ENCODE results near the gene CCL18.
A peak's percentile ranks its signal among the peaks of the same experiment; 100 is the strongest.
"Not testable (repeated sequence)": the region's sequence is repeated elsewhere in the genome, so short reads cannot be mapped to it uniquely, and the experiment has no call there.

Gene CCL18

DNA sequence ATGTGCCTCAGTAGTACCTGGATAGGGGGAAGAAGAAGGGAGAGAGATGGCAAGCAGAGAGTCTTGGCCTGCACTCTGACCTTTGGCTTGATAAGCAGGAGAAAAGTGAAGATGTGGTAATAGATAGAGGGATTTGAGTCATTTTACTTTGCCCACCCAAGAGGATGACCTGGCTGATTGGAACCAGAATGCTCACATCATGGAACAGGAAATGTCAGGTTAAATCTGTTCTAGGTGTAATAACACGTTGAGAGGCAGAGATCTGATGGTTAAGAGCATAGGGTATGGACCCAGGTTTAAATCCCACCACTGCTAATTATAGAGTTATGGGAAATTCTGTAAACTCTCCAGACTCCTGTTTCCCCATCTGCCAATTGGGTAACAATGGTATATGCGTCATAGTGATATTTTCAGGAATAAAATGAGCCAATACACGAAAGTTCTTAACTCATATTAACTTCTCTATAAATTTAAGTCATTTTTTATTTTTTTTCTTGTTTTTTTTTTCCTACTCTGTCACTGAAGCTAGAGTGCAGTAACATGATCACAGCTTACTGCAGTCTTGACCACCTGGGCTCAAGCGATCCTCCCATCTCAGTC is 8.1 kb upstream of the CCL18 start:
- in situ Hi-C loops (cut with MboI; ENCODE audit: low sequenced_read_pairs) = no loop called here
- no peaks in the 10 kb centered on the region; the same call in 1 of the 2 replicates for H3K9me3 ChIP-seq
- no peaks in the 10 kb centered on the region for H3K27me3 ChIP-seq (ENCODE audit: low read depth)
- no peaks in the 10 kb centered on the region for H3K36me3 ChIP-seq (replicated peaks)
- H3K4me1 ChIP-seq = no peaks in the 10 kb centered on the region
- no peak overlapping the region for H3K4me3 ChIP-seq
- no peak for DNase-seq (ENCODE audit: low spot score in 2 of 2)

DNA sequence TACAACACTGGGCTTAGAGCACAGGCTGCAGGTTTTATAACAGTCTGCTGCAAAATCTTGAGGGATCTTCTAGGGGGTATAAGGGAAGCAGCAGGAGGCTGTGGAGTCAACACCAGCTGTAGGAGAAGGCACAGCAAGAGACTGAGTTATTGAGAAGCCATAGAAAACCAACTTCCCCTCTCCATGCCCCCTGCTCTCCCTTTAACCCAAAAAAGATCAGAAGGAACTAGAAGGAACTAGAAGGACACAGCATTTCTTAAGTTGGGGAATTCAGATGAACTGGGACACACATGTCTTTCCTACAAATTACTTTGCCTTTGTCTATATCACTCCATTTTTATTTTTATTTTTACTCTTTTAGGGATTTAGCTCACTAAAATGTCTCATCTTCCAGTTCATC is 6.2 kb upstream of the CCL18 start:
- Histone ChIP-seq H3K9me3 (no peaks in the 10 kb centered on the region; the same call in 1 of the 2 replicates), H3K36me3 (replicated peaks) (no peaks in the 10 kb centered on the region), H3K4me1 (no peaks in the 10 kb centered on the region), H3K27me3 (ENCODE audit: low read depth) (no peaks in the 10 kb centered on the region), H3K4me3 (no peak overlapping the region)
- in situ Hi-C loops (cut with MboI; ENCODE audit: low sequenced_read_pairs) = no loop called here
- no peak for DNase-seq (ENCODE audit: low spot score in 2 of 2)

DNA sequence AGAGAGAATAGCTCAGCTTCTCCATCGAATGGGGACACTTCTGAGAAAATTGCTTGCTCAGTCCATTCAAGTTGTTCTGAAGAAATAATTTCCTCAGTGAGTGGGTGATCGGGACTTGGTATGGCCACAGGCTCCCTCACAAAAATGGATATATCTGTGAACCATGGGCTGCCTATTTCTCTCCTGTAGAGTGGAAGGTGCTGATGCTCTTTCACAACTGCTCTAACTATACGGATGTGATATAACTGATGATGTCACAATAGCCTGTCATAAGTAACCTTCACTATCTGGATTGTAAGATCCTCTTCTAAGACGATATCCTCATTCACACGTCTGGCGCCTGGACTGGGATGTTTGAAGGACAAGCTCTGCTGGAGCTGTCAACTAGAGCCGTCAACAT is 4.7 kb upstream of the CCL18 start:
- in situ Hi-C loops (cut with MboI; ENCODE audit: low sequenced_read_pairs) = no loop called here
- no peak for DNase-seq (ENCODE audit: low spot score in 2 of 2)
- Histone ChIP-seq H3K36me3 (replicated peaks) (no peaks in the 10 kb centered on the region), H3K4me3 (no peak overlapping the region), H3K27me3 (ENCODE audit: low read depth) (no peaks in the 10 kb centered on the region), H3K4me1 (no peaks in the 10 kb centered on the region), H3K9me3 (no peaks in the 10 kb centered on the region)

DNA sequence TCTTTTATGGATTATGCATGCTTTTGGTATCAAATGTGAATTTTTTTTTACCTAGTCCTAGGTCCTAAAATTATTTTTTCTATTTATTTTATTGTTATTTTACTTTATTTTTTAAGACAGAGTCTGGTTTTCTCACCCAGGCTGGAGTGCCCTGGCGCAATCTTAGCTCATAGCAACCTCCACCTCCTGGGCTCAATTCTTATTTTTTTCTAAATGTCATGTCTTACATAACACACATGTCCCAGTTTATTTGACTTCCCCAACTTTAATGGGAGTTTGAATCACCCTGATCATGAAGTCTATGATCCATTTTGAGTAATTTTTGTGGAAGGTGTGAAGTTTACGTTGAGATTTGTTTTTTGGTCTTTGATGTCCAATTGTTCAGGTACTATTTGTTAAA is 3.3 kb upstream of the CCL18 start:
- in situ Hi-C loops (cut with MboI; ENCODE audit: low sequenced_read_pairs) = no loop called here
- DNase-seq (ENCODE audit: low spot score in 2 of 2) = no peak
- Histone ChIP-seq H3K36me3 (replicated peaks) (no peaks in the 10 kb centered on the region), H3K27me3 (ENCODE audit: low read depth) (no peaks in the 10 kb centered on the region), H3K4me3 (no peak overlapping the region), H3K4me1 (no peaks in the 10 kb centered on the region), H3K9me3 (no peaks in the 10 kb centered on the region)

DNA sequence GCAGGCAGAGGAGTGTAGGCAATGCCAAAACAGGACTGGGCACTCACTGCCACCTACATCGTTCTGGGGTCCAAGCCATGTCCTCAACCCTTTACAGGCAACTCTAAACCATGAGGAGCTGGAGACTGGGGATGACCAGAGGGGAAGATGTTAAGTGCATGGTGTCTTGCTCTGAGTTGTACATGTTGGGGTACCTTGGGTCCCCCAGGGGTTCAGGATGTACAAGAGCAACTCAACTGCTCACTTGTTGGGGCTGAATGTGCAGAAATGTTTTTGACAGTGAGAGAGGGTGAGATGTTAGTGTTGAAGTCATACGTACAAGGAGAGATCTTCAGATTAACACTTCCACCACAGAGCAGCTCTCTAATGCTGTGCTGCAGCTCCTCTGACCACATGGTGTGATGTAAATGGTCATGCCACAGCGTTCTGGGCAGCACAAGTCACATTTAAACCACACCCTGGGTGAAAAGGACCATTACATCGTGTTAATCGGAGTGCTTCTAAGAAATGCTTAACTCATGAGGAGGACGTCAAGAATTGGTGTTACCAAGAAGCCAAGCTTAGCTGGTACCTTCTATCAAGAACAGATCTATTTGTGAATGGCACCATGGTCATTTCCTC is 2.4 kb downstream of the CCL18 start:
- Histone ChIP-seq H3K27me3 (ENCODE audit: low read depth) (no peaks in the 10 kb centered on the region), H3K36me3 (replicated peaks) (no peaks in the 10 kb centered on the region), H3K9me3 (no peaks in the 10 kb centered on the region), H3K4me1 (no peaks in the 10 kb centered on the region), H3K4me3 (no peak overlapping the region)
- no peak for DNase-seq (ENCODE audit: low spot score in 2 of 2)
- in situ Hi-C loops (cut with MboI; ENCODE audit: low sequenced_read_pairs) = no loop called here

DNA sequence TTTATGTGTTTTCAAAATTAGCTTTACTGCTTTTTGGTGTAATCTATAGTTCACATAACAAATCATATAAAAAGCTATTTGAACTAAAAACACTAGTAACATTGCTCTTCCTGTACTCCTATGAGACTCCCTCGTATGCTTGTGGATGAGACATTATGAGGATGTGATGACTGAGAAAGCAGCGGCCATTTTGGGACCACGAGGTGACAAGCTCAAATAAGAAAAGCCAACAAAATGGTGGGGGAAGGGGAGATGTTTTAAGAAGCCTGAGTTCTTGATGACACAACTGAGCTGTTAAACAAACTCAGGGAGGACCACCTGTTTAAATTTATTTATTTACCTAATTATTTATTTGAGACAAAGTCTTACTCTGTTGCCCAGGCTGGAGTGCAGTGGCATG is 4.5 kb downstream of the CCL18 start:
- in situ Hi-C loops (cut with MboI; ENCODE audit: low sequenced_read_pairs) = no loop called here
- H3K9me3 ChIP-seq = no peaks in the 10 kb centered on the region
- no peak for DNase-seq (ENCODE audit: low spot score in 2 of 2)
- H3K4me3 ChIP-seq = no peak overlapping the region
- no peaks in the 10 kb centered on the region for H3K36me3 ChIP-seq (replicated peaks)
- no peaks in the 10 kb centered on the region for H3K4me1 ChIP-seq
- H3K27me3 ChIP-seq (ENCODE audit: low read depth) = no peaks in the 10 kb centered on the region

DNA sequence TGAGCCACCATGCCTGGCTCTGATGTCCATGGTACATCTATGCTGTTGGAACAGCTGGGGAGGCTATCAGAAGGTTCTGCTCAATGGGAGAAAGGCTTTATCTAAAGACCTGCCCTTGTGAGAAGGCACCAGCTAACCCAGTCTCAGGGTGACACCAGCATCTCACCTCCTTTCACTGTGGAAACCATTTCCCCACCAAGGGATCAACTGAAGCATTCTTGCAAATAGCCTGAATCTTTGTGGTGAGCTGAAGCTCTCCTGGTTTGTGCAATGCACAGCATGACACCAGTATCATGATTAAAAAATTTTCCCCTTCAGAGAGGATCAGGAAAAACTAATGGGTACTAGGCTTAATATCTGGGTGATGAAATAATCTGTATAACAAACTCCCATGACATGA is 5.1 kb downstream of the CCL18 start:
- no peaks in the 10 kb centered on the region for H3K36me3 ChIP-seq (replicated peaks)
- in situ Hi-C loops (cut with MboI; ENCODE audit: low sequenced_read_pairs) = no loop called here
- no peak for DNase-seq (ENCODE audit: low spot score in 2 of 2)
- H3K9me3 ChIP-seq = no peaks in the 10 kb centered on the region
- H3K4me3 ChIP-seq = no peak overlapping the region
- H3K27me3 ChIP-seq (ENCODE audit: low read depth) = no peaks in the 10 kb centered on the region; the same call in none of the 2 replicates
- no peaks in the 10 kb centered on the region for H3K4me1 ChIP-seq

DNA sequence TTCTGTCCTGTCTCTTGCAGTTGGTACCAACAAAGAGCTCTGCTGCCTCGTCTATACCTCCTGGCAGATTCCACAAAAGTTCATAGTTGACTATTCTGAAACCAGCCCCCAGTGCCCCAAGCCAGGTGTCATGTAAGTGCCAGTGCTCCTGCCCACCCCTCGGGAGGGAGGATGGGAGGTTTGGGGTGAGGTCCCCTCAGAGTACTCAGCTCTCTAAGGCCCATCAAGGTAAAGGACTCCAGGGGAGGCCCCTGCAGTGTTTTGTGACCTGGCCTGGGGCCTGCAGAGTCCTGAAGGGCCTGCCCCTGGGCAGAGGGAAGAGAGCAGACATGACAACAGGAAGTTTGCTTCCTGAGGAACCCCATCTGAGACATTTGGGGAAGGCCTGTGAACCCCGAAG is 6.4 kb downstream of the CCL18 start:
- Histone ChIP-seq H3K9me3 (no peaks in the 10 kb centered on the region), H3K4me1 (no peaks in the 10 kb centered on the region), H3K27me3 (ENCODE audit: low read depth) (no peaks in the 10 kb centered on the region; the same call in none of the 2 replicates), H3K4me3 (no peak overlapping the region), H3K36me3 (replicated peaks) (no peaks in the 10 kb centered on the region)
- in situ Hi-C loops (cut with MboI; ENCODE audit: low sequenced_read_pairs) = no loop called here
- no peak for DNase-seq (ENCODE audit: low spot score in 2 of 2)

DNA sequence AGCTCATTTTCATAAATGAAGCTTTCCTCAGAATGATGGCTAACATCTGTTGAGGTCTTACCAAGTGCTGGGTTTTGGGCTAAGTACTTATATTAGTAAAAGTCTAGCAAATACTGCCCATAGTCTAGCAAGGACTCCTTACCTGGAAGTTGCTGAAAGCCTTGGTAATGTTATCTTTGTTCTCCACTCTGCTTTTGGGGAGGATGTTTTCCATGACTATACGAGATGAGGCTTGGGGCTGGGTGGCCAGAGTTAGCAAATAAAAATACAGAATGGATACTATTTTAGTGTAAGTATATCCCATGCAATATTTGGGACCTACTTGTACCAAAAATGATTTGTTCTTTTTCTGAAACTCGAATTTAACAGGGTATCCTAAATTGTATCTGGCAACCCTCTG is 7.7 kb downstream of the CCL18 start:
- Histone ChIP-seq H3K9me3 (no peaks in the 10 kb centered on the region), H3K4me3 (no peak overlapping the region), H3K27me3 (ENCODE audit: low read depth) (no peaks in the 10 kb centered on the region; the same call in none of the 2 replicates), H3K36me3 (replicated peaks) (no peaks in the 10 kb centered on the region), H3K4me1 (no peaks in the 10 kb centered on the region)
- no peak for DNase-seq (ENCODE audit: low spot score in 2 of 2)
- in situ Hi-C loops (cut with MboI; ENCODE audit: low sequenced_read_pairs) = no loop called here

DNA sequence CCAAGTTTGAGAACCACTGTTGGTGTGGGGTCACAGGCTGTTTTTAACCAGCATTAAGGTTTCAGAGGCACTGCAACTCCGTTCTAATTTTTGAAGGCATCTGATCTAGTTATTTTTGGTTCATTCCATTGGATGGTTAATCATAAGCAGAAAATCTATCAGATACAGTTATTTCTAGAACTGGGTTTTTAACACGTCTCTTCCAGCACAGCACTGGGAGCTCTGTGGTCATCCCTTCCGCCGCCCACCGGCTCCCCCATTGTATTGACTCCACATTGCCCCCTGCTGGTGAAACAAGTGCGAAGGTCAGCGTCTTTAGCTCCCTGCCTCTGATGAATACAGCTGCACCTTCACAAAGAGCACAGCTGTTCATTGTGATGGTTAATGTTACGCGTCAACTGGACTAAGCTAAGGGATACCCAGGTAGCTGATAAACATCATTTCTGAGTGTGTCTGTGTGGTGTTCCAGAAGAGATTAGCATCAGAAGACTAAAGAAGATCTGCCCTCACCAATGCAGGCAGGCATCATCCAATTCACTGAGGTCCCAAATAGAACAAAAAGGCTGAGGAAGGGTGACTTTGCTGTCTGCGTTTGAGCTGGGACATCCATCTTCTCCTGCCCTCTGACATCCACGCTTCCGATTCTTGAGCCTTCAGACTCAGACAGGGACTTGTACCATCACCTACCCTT is 8.5 kb downstream of the CCL18 start:
- H3K27me3 ChIP-seq (ENCODE audit: low read depth) = no peaks in the 10 kb centered on the region; the same call in none of the 2 replicates
- no peaks in the 10 kb centered on the region for H3K36me3 ChIP-seq (replicated peaks)
- no peak overlapping the region for H3K4me3 ChIP-seq
- H3K4me1 ChIP-seq = no peaks in the 10 kb centered on the region
- DNase-seq (ENCODE audit: low spot score in 2 of 2) = peak; percentile 38 to 84
- in situ Hi-C loops (cut with MboI; ENCODE audit: low sequenced_read_pairs) = no loop called here
- H3K9me3 ChIP-seq = no peaks in the 10 kb centered on the region

DNA sequence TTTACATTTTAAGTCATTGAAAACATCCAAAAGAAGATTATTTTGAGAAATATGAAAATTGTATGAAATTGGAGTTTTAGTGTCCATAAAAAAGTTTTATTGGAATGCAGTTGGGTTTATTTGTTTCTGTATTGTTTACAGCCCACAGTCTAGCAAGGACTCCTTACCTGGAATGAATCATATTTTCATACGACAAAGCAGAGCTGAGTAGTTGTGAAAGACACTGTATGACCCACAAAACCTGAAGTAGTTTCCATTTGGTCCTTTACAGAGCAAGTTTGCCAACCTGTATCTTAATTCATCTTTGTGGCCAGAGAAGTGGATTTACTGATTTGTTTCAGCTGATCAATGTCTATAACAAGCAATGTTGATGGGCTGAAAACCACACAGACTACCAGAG is 10.3 kb downstream of the CCL18 start:
- Histone ChIP-seq H3K4me3 (no peak overlapping the region), H3K36me3 (replicated peaks) (no peaks in the 10 kb centered on the region), H3K4me1 (no peaks in the 10 kb centered on the region), H3K27me3 (ENCODE audit: low read depth) (no peaks in the 10 kb centered on the region; the same call in none of the 2 replicates), H3K9me3 (no peaks in the 10 kb centered on the region)
- no peak for DNase-seq (ENCODE audit: low spot score in 2 of 2)
- in situ Hi-C loops (cut with MboI; ENCODE audit: low sequenced_read_pairs) = no loop called here

DNA sequence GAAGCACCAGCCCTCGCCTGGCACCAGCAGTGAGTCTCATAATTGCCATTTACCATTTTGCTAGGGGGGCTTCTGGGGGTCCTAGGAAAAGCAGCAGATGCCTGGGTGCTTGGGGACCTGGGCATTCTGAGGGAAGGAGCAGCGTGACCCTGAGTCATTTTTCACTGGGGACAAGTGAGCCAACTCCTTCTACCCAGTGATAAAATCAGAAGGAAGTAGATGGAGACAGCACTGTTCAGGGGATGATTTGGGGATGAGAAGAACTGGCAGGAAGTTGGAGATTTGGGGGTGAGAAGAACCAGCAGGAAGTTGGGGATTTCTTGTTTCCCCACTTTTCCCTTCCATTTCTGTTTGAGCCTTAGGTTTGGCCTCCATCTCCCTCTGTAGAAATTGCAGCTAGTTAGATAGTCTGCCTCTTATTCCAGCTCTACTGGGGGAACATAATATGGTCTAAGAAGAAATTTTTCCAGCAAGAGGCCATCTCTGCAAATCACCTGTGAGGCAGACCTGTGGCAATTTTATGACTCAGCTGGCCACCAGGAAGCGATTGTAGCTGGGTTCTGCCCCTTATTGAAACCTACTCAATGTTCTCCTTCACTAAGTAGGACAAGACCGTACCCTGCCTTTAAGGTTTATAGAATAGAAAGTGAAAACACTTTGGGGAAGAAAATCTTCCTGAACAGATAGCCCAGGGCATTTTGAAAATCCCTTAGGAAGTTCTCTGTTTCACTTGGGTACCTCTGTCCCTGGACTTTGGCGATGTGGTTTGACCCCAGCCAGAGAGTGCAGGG is 17.8 kb downstream of the CCL18 start:
- H3K4me3 ChIP-seq; H3K27me3 ChIP-seq (ENCODE audit: low read depth); in situ Hi-C loops (cut with MboI; ENCODE audit: low sequenced_read_pairs); DNase-seq (ENCODE audit: low spot score in 2 of 2); H3K4me1 ChIP-seq; H3K9me3 ChIP-seq; H3K36me3 ChIP-seq (replicated peaks): not testable (repeated sequence)

DNA sequence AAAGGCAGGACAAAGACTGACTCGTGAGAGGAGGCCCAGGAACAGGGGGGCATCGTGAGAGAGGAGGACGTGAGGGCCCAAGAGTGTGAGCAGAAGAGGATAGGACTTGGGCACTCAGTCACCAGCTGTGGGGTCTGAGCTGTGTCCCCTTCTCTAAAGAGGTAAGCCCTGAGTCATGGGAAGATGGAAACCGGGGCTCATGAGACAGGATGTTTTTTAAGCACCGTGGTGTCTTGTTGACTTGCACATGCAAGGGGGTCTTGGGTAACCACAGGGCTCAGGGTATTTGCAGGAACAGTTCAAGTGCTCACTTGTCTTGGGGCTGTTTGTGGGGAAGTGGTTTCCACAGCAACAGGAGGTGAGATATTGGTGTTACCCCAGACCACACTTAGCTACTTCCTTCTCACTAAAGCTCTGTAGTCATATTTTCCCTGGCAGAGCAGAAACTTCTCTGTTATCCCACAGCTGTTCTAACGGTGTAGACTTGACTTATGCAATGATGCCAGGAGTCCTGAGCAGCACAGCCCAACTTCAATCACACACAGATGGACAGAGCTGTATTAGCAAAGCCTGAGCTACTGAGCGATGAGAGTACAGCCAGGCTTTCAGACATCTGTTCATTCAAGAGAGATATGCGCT is 18.5 kb downstream of the CCL18 start:
- H3K4me1 ChIP-seq; DNase-seq (ENCODE audit: low spot score in 2 of 2); in situ Hi-C loops (cut with MboI; ENCODE audit: low sequenced_read_pairs); H3K4me3 ChIP-seq; H3K36me3 ChIP-seq (replicated peaks); H3K27me3 ChIP-seq (ENCODE audit: low read depth); H3K9me3 ChIP-seq: not testable (repeated sequence)

All from HAP-1 (cell line).